Neutrophil (primary cell): Measurements from ENCODE around the gene DENND6B.
"Not testable (repeated sequence)": the region's sequence is repeated elsewhere in the genome, so short reads cannot be mapped to it uniquely, and the experiment has no call there.

Experiments
- H3K27ac ChIP-seq: fragments of 200-600 bp; sonication (generic); 2 replicates; pipeline ENCODE4 v1.5.1; 2016; ENCODE audit warnings: mild to moderate bottlenecking, moderate library complexity
- H3K27me3 ChIP-seq: fragments of 200-600 bp; sonication (generic); 2 replicates; pipeline ENCODE4 v1.6.0; 2016; ENCODE audit warnings: mild to moderate bottlenecking
- H3K36me3 ChIP-seq: fragments of 200-600 bp; sonication (generic); 2 replicates; pipeline ENCODE4 v1.5.1; 2017
- H3K4me1 ChIP-seq, 2 experiments: fragments of 200-600 bp in 1 of 2; sonication (generic) in 1 of 2; 1 replicate in 1 of 2; 2 replicates in 1 of 2; pipeline versions ENCODE4 v1.5.1 to v1.6.1; 2013 to 2016; ENCODE audit warnings: low read depth in 1 of 2, low read length in 1 of 2, mild to moderate bottlenecking in 1 of 2, moderate library complexity in 1 of 2; ENCODE audit not compliant: control insufficient read depth in 1 of 2, insufficient read depth in 1 of 2
- H3K4me3 ChIP-seq, 2 experiments: fragments of 200-600 bp in 1 of 2; sonication (generic) in 1 of 2; 1 replicate in 1 of 2; 2 replicates in 1 of 2; pipeline ENCODE4 v1.5.1; 2013 to 2016; ENCODE audit warnings: low read depth in 1 of 2, low read length in 1 of 2, mild to moderate bottlenecking in 1 of 2, moderate library complexity in 1 of 2
- H3K9me3 ChIP-seq: fragments of 200-600 bp; sonication (generic); 2 replicates; pipeline ENCODE4 v1.5.1; 2016
- TF ChIP-seq, protein P1 (sequence below): fragments of 200-600 bp; sonication (generic); IDR thresholded peaks from 2 replicates; pipeline ENCODE4 v1.5.1; 2016; ENCODE audit warnings: antibody characterized with exemption

The DENND6B gene

GRCh38 chr22:50326956-50327710, at the start of gene DENND6B:
Gene DENND6B (minus strand): TSS chr22:50327012. CDS start chr22:50326988, 24 bp downstream.
- H3K27me3 ChIP-seq, result peaks cover 32% of the 10 kb centered on the region
- H3K9me3 ChIP-seq, result no peaks in the 10 kb centered on the region
- peaks cover 13% of the 10 kb centered on the region in 2 experiments for H3K4me1 ChIP-seq
- peak within 1 kb of the TSS; percentile 91 for H3K27ac ChIP-seq
- TF ChIP-seq, protein P1, sequence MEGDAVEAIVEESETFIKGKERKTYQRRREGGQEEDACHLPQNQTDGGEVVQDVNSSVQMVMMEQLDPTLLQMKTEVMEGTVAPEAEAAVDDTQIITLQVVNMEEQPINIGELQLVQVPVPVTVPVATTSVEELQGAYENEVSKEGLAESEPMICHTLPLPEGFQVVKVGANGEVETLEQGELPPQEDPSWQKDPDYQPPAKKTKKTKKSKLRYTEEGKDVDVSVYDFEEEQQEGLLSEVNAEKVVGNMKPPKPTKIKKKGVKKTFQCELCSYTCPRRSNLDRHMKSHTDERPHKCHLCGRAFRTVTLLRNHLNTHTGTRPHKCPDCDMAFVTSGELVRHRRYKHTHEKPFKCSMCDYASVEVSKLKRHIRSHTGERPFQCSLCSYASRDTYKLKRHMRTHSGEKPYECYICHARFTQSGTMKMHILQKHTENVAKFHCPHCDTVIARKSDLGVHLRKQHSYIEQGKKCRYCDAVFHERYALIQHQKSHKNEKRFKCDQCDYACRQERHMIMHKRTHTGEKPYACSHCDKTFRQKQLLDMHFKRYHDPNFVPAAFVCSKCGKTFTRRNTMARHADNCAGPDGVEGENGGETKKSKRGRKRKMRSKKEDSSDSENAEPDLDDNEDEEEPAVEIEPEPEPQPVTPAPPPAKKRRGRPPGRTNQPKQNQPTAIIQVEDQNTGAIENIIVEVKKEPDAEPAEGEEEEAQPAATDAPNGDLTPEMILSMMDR, result peak; percentile 88
- peak within 1 kb of the TSS; percentile 82 to 95 for H3K4me3 ChIP-seq
- no peaks in the 10 kb centered on the region for H3K36me3 ChIP-seq

DNA sequence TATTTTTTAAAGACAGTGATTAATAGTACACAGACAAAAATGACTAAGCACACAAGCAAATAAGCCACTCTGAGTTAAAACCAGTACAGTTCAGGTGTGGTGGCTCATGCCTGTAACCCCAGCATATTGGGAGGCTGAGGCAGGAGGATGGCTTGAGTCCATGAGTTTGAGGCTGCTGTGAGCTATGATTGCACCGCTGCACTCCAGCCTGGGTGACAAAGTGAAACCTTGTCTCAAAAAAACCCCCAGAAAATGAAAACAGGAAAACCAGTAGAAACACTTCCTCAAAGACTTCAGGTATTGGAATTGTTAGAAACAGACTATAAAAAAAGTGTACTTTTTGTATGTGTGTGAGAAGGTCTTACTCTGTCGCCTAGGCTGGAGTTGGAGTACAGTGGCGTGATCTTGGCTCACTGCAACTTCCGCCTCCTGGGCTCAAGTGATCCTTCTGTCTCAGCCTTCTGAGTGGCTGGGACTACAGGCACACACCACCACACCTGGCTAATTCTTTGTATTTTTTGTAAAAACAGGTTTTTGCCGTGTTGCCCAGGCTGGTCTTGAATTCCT, 49.4 kb upstream of the DENND6B start:
- Histone ChIP-seq H3K27me3 (no peaks in the 10 kb centered on the region), H3K36me3 (peaks cover 51% of the 10 kb centered on the region), H3K4me1 (no peaks in the 10 kb centered on the region), H3K27ac (peak overlapping the region; percentile 34), H3K4me3 (no peak overlapping the region), H3K9me3 (no peaks in the 10 kb centered on the region)
- TF ChIP-seq, protein P1, result no peak

- no peak overlapping the region for H3K27ac ChIP-seq
- H3K36me3 ChIP-seq, result peaks cover 46% of the 10 kb centered on the region
- H3K27me3 ChIP-seq, result no peaks in the 10 kb centered on the region
- TF ChIP-seq, protein P1, result no peak
- no peaks in the 10 kb centered on the region for H3K9me3 ChIP-seq
- H3K4me3 ChIP-seq, result no peak overlapping the region
- H3K4me1 ChIP-seq, result no peaks in the 10 kb centered on the region
These were observed 44.4 kb upstream of the DENND6B start for GRCh38 chr22:50371101-50371648.

GRCh38 chr22:50367778-50368500, 41.1 kb upstream of the DENND6B start:
- H3K4me3 ChIP-seq, result no peak overlapping the region
- H3K9me3 ChIP-seq, result no peaks in the 10 kb centered on the region
- no peak overlapping the region for H3K27ac ChIP-seq
- no peaks in the 10 kb centered on the region for H3K4me1 ChIP-seq
- peaks cover 28% of the 10 kb centered on the region for H3K36me3 ChIP-seq
- TF ChIP-seq, protein P1, result no peak
- no peaks in the 10 kb centered on the region for H3K27me3 ChIP-seq

- H3K4me1 ChIP-seq, H3K27me3 ChIP-seq, H3K27ac ChIP-seq, H3K9me3 ChIP-seq, H3K4me3 ChIP-seq: not testable (repeated sequence)
- H3K36me3 ChIP-seq, result peaks cover 25% of the 10 kb centered on the region
These were observed 37.0 kb upstream of the DENND6B start for GRCh38 chr22:50363803-50364194.
